A549 (cell line): ENCODE measurements around the gene KIF18A. TPM values are rescaled to one million over a fixed set of nuclear protein-coding genes. Genes with fewer than 3 reads are reported as not detected.

Source experiments
- ATAC-seq, 2 experiments: fragments of 200-7000 bp in 1 of 2; fragments of >200 bp in 1 of 2; cut with Nextera tagmentation in 1 of 2; cut with Tn5 transposase in 1 of 2; 3 replicates each; pipeline versions ENCODE4 v1.8.0 to v1.9.1; 2018 to 2020; ENCODE audit warnings: mild to moderate bottlenecking in 1 of 2, moderate library complexity in 1 of 2
- CTCF ChIA-PET: fragments of 300-600 bp; sonication (Branson Sonifier 250); formaldehyde crosslinking; extraction: SDS; loops from one replicate; lab custom pipeline; 2021; ENCODE audit warnings: antibody characterized with exemption, inconsistent platforms; lab: Yijun Ruan, JAX
- POLR2A ChIA-PET: fragments of 350-600 bp; formaldehyde crosslinking; extraction: SDS; loops from one replicate; lab custom pipeline; 2021; ENCODE audit warnings: antibody characterized with exemption, inconsistent platforms; lab: Yijun Ruan, JAX
- DNase-seq, 2 experiments: peaks; one replicate each; pipeline versions ENCODE4 v3.0.0 to v3.0.0-alpha.2; 2011 to 2016; ENCODE audit warnings: low read depth in 1 of 2, low spot score in 1 of 2
- FAIRE-seq: peaks from 2 replicates; lab custom pipeline; 2011; peaks lifted over from hg19 to GRCh38; lab: Jason Lieb, UNC
- H3K27ac ChIP-seq, 2 experiments: fragments of >200 bp; sonication (Bioruptor Twin); formaldehyde crosslinking; 3 replicates each; pipeline ENCODE4 v1.5.1; 2016 to 2017
- H3K4me1 ChIP-seq: fragments of >200 bp; sonication (Bioruptor Twin); formaldehyde crosslinking; 3 replicates; pipeline ENCODE4 v1.6.1; 2016
- H3K4me2 ChIP-seq: fragments of >200 bp; sonication (Bioruptor Twin); formaldehyde crosslinking; 3 replicates; pipeline ENCODE4 v1.6.1; 2016
- H3K4me3 ChIP-seq: fragments of >200 bp; sonication (Bioruptor Twin); formaldehyde crosslinking; 3 replicates; pipeline ENCODE4 v1.5.1; 2016
- H3K9me3 ChIP-seq: fragments of >200 bp; sonication (Bioruptor Twin); formaldehyde crosslinking; 3 replicates; pipeline ENCODE4 v1.6.1; 2016
- CHD2 ChIP-seq: fragments of 150-350 bp; IDR thresholded peaks from 2 replicates; pipeline ENCODE4 v1.6.1; 2014; ENCODE audit warnings: low read length; ENCODE audit not compliant: partially characterized antibody
- CHD4 ChIP-seq: fragments of 200-600 bp; sonication (generic); IDR thresholded peaks from 2 replicates; pipeline ENCODE4 v1.6.1; 2016; ENCODE audit warnings: antibody characterized with exemption, mild to moderate bottlenecking, borderline replicate concordance
- E2F6 ChIP-seq: IDR thresholded peaks from 2 replicates; pipeline ENCODE4 v1.6.1; 2012; ENCODE audit warnings: low read depth, borderline replicate concordance
- EP300 ChIP-seq, 2 experiments: fragments of >200 bp; sonication (Bioruptor Twin); formaldehyde crosslinking; IDR thresholded peaks; 2 replicates in 1 of 2; 3 replicates in 1 of 2; pipeline ENCODE4 v1.6.1; 2016 to 2017
- FOSB ChIP-seq: fragments of 250-450 bp; sonication (Bioruptor Pico); IDR thresholded peaks from 2 replicates; pipeline ENCODE4 v1.5.0; 2020; ENCODE audit warnings: mild to moderate bottlenecking, moderate library complexity
- FOSL2 ChIP-seq, 2 experiments: fragments of 450-650 bp in 1 of 2; fragments of >200 bp in 1 of 2; sonication (Bioruptor Twin) in 1 of 2; formaldehyde crosslinking; IDR thresholded peaks; 2 replicates each; pipeline versions ENCODE4 v1.5.0 to v1.6.1; 2016 to 2020; ENCODE audit warnings: mild to moderate bottlenecking in 1 of 2, moderate library complexity in 1 of 2
- HDAC2 ChIP-seq: fragments of 200-600 bp; sonication (generic); IDR thresholded peaks from 2 replicates; pipeline ENCODE4 v1.6.1; 2016
- HES2 ChIP-seq: fragments of >200 bp; sonication (Bioruptor Twin); formaldehyde crosslinking; IDR thresholded peaks from 2 replicates; pipeline ENCODE4 v1.6.1; 2016
- HMGXB4 ChIP-seq: fragments of 250-450 bp; sonication (Bioruptor Pico); IDR thresholded peaks from 2 replicates; pipeline ENCODE4 v1.5.0; 2021; ENCODE audit warnings: mild to moderate bottlenecking, moderate library complexity, borderline replicate concordance
- KDM1A ChIP-seq: fragments of 200-600 bp; sonication (generic); IDR thresholded peaks from 2 replicates; pipeline ENCODE4 v1.6.1; 2016; ENCODE audit warnings: low read depth, mild to moderate bottlenecking
- MAFK ChIP-seq: fragments of 450-650 bp; IDR thresholded peaks from 2 replicates; pipeline ENCODE4 v1.6.1; 2014; ENCODE audit not compliant: partially characterized antibody
- PBX3 ChIP-seq: IDR thresholded peaks from 2 replicates; pipeline ENCODE4 v1.6.1; 2012
- RAD21 ChIP-seq, 2 experiments: fragments of >200 bp in 1 of 2; sonication (Bioruptor Twin) in 1 of 2; formaldehyde crosslinking in 1 of 2; IDR thresholded peaks in 1 of 2; conservative IDR thresholded peaks in 1 of 2; 2 replicates in 1 of 2; 3 replicates in 1 of 2; pipeline ENCODE4 v1.6.1; 2012 to 2018; ENCODE audit warnings: inconsistent platforms in 1 of 2
- RFX5 ChIP-seq: fragments of 450-650 bp; IDR thresholded peaks from 2 replicates; pipeline ENCODE4 v1.7.1; 2014; ENCODE audit warnings: antibody characterized with exemption, mild to moderate bottlenecking, moderate library complexity
- USF2 ChIP-seq: fragments of 450-650 bp; IDR thresholded peaks from 2 replicates; pipeline ENCODE4 v1.6.1; 2014; ENCODE audit warnings: antibody characterized with exemption
- WGBS: methylation state at CpG from one replicate; pipeline ENCODE4 v1.1.6; 2017; ENCODE audit errors: missing lambda C conversion rate; 5-methylcytosine and 5-hydroxymethylcytosine counted together
- polyA plus RNA-seq, 4 experiments: library from polyadenylated mRNA; depleted of rRNA in 3 of 4; stranded (reverse); fragments of >200 nt; fragmentation: RNase III in 1 of 4; extraction: RNeasy Plus Mini Kit Qiagen cat#74134 plus additional on column Dnase treatment in 1 of 4; gene quantifications; 2 replicates in 3 of 4; 3 replicates in 1 of 4; pipeline ENCODE4 v1.2.3, GENCODE V29; 2011 to 2017

Gene KIF18A
- polyA plus RNA-seq, 2 of the 4 experiments (the other 2 are of a cell fraction) = 24.8 to 47.2 TPM

- TF ChIP-seq E2F6 (peak; percentile 59; the same call in 1 of the 2 replicates), RFX5 (no peak), FOSB (CRISPR knock-in tag) (no peak), EP300 (IDR thresholded peaks at IDR 0.05) (no peak)
Observed at GRCh38 chr11:28110108-28110820, 2.3 kb upstream of the KIF18A start (continued).

- Histone ChIP-seq H3K4me2 (peak overlapping the region; percentile 89), H3K27ac (peak overlapping the region; percentile 47 to 90; a peak in 5 of 6 replicates), H3K9me3 (no peaks in the 10 kb centered on the region), H3K4me3 (peak overlapping the region; percentile 59), H3K4me1 (peaks cover 43% of the 10 kb centered on the region)
- no peak for DNase-seq
- no peak for FAIRE-seq
- POLR2A ChIA-PET = interaction anchor here (1.0 to 3.3 kb wide), 5 partner anchors 391 to 1221 kb away, joined by 3 to 48 read pairs (median 9); partner anchors contain the start of gene BDNF
- 27% methylated on average over 3 of the region's 3 CpGs for WGBS
- no peak for ATAC-seq
- CTCF ChIA-PET = interaction anchor here (0.5 kb wide), 1 partner anchor 412 kb away, joined by 3 read pairs; no protein-coding TSS in a partner anchor
- no peak for TF ChIP-seq FOSL2 (IDR thresholded peaks at IDR 0.05)
- peak; percentile 87 for TF ChIP-seq FOSL2 (CRISPR knock-in tag; IDR thresholded peaks at IDR 0.05)
- no peak for TF ChIP-seq CHD2
Observed at GRCh38 chr11:28108958-28109357, 1.0 kb upstream of the KIF18A start.

GRCh38 chr11:28107191-28107749 lies 686 bp downstream of the KIF18A start:
- H3K4me1 ChIP-seq = peaks cover 57% of the 10 kb centered on the region
- TF ChIP-seq USF2 = no peak
- no peak for TF ChIP-seq HMGXB4 (CRISPR knock-in tag)
- TF ChIP-seq PBX3 = no peak
- TF ChIP-seq EP300 (IDR thresholded peaks at IDR 0.05) = no peak
- no peak for TF ChIP-seq RAD21 (conservative IDR thresholded peaks at IDR 0.05 in 1 of 2, IDR thresholded peaks at IDR 0.05 in 1 of 2)
- no peak for TF ChIP-seq KDM1A
- TF ChIP-seq HDAC2 = no peak
- peak; percentile 29 for TF ChIP-seq MAFK
- no peak for TF ChIP-seq HES2
- no peak for TF ChIP-seq FOSL2 (IDR thresholded peaks at IDR 0.05)
- TF ChIP-seq FOSL2 (CRISPR knock-in tag; IDR thresholded peaks at IDR 0.05) = 0 out of 2 replicates have a peak, but pooled peaks have one; percentile 22
- no peak for TF ChIP-seq CHD4
- ATAC-seq = peak; percentile 25 to 35; a peak in 5 of 6 replicates
- H3K4me2 ChIP-seq = peak overlapping the region; percentile 72
- POLR2A ChIA-PET = interaction anchor here (0.7 to 3.3 kb wide), 8 partner anchors 10 to 729 kb away, joined by 3 to 48 read pairs (median 6); partner anchors contain the start of gene BDNF
- H3K9me3 ChIP-seq = no peaks in the 10 kb centered on the region
- FAIRE-seq = no peak
- peak overlapping the region; percentile 59 for H3K4me3 ChIP-seq
- DNase-seq = no peak
- 2% methylated on average over 11 of the region's 11 CpGs for WGBS
- H3K27ac ChIP-seq = peak overlapping the region; percentile 70 to 87
- CTCF ChIA-PET = interaction anchor here (0.6 to 4.1 kb wide), 8 partner anchors 49 to 1227 kb away, joined by 3 to 23 read pairs (median 3); partner anchors contain the start of gene BDNF
